Prostate gland (tissue), 2 donors: ENCODE data around the gene PRKCQ.

ENCODE experiments used
- POLR2A ChIP-seq: fragments of 450-650 bp; IDR thresholded peaks from one replicate; pipeline ENCODE4 v1.6.1; 2016; ENCODE audit warnings: antibody characterized with exemption, mild to moderate bottlenecking
- TF ChIP-seq, protein P1 (sequence below), 4 experiments: fragments of 200-600 bp in 2 of 4; fragments of 450-650 bp in 2 of 4; sonication (generic) in 2 of 4; IDR thresholded peaks; 1 replicate in 3 of 4; 2 replicates in 1 of 4; pipeline ENCODE4 v1.5.1; 2016 to 2019; ENCODE audit warnings: antibody characterized with exemption in 4 of 4, mild to moderate bottlenecking in 2 of 4, moderate library complexity in 2 of 4

- TF ChIP-seq, protein P1, sequence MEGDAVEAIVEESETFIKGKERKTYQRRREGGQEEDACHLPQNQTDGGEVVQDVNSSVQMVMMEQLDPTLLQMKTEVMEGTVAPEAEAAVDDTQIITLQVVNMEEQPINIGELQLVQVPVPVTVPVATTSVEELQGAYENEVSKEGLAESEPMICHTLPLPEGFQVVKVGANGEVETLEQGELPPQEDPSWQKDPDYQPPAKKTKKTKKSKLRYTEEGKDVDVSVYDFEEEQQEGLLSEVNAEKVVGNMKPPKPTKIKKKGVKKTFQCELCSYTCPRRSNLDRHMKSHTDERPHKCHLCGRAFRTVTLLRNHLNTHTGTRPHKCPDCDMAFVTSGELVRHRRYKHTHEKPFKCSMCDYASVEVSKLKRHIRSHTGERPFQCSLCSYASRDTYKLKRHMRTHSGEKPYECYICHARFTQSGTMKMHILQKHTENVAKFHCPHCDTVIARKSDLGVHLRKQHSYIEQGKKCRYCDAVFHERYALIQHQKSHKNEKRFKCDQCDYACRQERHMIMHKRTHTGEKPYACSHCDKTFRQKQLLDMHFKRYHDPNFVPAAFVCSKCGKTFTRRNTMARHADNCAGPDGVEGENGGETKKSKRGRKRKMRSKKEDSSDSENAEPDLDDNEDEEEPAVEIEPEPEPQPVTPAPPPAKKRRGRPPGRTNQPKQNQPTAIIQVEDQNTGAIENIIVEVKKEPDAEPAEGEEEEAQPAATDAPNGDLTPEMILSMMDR (IDR thresholded peaks at IDR 0.05), result no peak
- no peak for TF ChIP-seq POLR2A
These were observed 15.4 kb upstream of the PRKCQ start for GRCh38 chr10:6595499-6595898.
